Renal pelvis (tissue), 4 donors: ENCODE data around the gene SHISA6. TPM values are rescaled to one million over a fixed set of nuclear protein-coding genes. Genes with fewer than 3 reads are reported as not detected.

Experiments used
- DNase-seq: peaks from one replicate; pipeline ENCODE4 v3.0.0-alpha.2; 2013
- polyA plus RNA-seq, 3 donors: library from polyadenylated mRNA; unstranded; fragments of 120-200 nt; gene quantifications; one replicate each; pipeline ENCODE4 v1.2.1, GENCODE V29; 2013; ENCODE audit not compliant: insufficient read length in 3 of 3

The SHISA6 gene
- polyA plus RNA-seq, 3 donors: 1.7 to 2.0 (median 1.9) TPM

DNA sequence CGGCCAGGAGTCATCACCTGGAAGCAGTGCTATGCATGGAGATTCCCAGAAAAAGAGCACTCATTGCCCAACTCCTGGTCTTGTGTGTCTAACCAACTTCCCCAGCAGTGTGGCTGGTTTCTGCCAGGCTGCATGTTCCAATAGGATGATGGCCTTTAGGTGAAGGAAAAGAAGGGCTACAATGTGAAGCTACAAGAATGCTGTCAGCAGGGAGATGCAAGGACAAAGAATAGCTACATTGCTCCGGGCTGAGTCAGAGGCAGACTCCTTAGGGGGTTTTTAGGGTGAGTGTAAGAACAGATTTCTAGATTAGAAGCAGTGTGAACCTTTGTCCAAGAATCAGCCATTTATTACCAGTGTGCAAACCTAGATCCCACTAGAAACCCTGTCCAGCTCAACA is 294.2 kb downstream of the SHISA6 start:
- DNase-seq: no peak

GRCh38 chr17:11538366-11538765 is 297.4 kb downstream of the SHISA6 start:
- no peak for DNase-seq

GRCh38 chr17:11539637-11540036 is 298.6 kb downstream of the SHISA6 start:
- no peak for DNase-seq

GRCh38 chr17:11545002-11545401 is 304.0 kb downstream of the SHISA6 start:
- DNase-seq: no peak

- no peak for DNase-seq
These were observed 304.7 kb downstream of the SHISA6 start for GRCh38 chr17:11545696-11546095.

DNA sequence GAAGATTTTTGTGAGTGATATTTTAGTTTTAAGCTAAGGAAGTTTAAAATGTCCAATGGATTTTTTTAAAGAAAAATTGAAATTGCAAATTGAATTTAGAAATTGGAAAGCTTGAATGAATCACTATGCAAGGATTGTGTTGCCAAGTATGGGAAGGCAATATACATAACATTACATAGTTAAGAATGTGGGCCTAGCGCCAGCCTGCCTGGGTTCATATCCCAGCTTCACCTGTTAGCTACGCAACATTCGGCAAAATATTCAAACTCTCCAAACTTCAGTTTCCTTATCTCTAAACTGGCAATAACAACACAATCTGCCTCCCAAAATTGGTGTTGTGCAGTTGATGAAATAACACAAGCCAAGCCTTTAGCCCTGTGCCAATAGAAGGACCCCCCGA is 306.8 kb downstream of the SHISA6 start:
- DNase-seq: no peak

GRCh38 chr17:11548398-11548797 is 307.4 kb downstream of the SHISA6 start:
- no peak for DNase-seq

- DNase-seq: no peak
These were observed 309.4 kb downstream of the SHISA6 start for GRCh38 chr17:11550431-11550830.

DNA sequence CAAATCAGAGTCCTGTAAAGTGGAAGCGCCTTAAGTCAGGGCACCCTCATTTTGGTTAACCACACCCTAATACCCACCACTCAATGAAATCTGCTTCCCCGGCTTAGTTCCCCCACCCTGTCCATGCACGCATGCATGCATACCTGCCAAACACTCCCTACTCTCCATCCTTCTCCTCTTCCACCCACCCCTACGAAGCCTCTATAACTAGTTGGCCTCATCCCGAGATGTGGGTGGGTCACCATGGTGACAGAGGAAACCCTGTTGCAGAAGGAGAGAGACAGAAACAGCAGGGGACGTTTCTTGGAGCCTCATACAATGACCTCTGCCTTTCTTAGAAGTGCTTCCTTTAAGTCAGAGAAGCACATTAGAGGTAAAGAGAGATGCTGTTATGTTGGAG is 310.4 kb downstream of the SHISA6 start:
- no peak for DNase-seq

DNA sequence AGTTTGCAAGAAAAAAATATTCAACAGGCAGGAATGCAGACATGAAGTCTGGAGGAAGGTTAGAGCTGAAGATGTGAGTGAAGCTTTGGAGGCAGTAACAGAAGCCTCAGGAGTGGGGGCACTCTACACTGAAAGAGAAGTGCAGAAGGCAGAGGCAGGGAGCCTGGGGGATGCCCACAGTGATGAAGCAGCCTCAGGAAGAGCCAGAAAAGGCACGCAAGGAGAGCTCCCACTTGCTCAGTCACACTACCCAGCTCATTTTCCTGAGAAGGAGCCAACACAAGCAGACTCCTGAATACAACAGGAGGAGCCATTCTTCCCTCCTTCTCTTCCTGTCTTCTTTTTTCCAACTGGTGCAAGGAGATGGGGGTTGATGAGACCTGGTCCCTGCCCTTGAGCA is 312.1 kb downstream of the SHISA6 start:
- DNase-seq: no peak

DNA sequence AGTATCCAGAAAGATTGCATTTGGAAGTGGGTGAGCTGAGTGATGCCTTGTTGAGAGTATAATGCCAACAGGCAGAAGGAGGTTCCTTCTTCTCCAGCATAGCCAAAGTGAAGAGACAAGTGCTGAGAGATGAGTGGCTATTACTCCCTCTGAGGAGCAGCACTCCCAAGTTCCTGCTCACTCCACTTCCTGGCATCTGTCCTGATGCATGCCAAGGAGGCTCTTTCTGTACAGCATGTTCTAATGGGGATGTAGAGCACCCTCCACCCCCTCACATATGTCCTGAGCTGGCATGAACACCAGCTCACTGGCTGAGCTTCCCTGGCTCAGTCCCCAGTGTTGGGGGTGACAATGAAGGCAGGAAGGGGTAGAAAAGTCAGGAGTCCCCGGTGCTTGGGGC is 313.0 kb downstream of the SHISA6 start:
- no peak for DNase-seq

GRCh38 chr17:11554542-11554941 is 313.5 kb downstream of the SHISA6 start:
- DNase-seq: no peak

DNA sequence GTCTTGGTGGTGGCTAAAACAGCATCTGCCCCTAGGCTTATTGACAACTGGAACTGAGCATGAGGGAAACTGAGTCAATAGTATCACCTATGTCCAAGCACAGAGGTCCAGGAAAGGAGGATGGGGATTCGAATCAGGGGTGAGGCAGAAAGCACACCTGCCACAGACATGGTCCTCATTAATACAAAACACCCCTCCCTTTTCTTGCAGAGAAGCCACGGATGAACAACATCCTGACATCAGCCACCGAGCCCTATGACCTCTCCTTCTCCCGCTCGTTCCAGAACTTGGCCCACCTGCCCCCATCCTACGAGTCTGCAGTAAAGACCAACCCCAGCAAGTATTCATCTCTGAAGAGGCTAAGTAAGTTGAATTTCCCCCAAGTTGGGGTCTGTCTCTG is 314.5 kb downstream of the SHISA6 start:
- DNase-seq: no peak

- no peak for DNase-seq
These were observed 316.9 kb downstream of the SHISA6 start for GRCh38 chr17:11557727-11558452.

DNA sequence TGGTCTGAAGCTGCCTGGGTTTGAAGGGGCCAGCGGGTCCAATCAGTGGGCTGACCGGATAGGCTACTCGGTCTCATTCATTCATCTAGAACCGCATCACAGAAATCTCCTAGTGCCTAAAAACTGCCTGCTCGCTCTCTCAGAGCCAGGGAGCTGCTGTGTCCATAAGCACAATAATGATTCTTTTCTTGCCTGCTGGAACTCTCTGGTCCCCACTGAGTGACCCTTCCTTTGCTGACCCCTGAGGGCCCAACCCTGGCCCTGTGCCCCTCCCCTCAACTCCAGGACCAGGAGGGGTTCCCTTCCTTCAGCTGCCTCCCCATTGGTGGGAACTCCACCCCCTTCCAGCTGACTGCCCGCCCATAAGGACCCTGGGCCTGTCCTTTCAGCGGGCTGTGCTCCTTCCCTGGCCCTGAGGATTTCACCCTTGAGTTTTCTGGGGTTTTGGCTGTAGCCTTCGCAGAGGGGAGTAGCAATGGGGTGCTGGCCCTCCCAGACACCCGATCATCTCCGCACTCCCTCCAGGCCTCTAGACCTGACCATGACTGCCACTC is 317.7 kb downstream of the SHISA6 start:
- no peak for DNase-seq

GRCh38 chr17:11559601-11560000 is 318.6 kb downstream of the SHISA6 start:
- no peak for DNase-seq

- DNase-seq: no peak
These were observed 320.3 kb downstream of the SHISA6 start for GRCh38 chr17:11561281-11561680.

GRCh38 chr17:11561702-11562101 is 320.7 kb downstream of the SHISA6 start:
- DNase-seq: no peak

DNA sequence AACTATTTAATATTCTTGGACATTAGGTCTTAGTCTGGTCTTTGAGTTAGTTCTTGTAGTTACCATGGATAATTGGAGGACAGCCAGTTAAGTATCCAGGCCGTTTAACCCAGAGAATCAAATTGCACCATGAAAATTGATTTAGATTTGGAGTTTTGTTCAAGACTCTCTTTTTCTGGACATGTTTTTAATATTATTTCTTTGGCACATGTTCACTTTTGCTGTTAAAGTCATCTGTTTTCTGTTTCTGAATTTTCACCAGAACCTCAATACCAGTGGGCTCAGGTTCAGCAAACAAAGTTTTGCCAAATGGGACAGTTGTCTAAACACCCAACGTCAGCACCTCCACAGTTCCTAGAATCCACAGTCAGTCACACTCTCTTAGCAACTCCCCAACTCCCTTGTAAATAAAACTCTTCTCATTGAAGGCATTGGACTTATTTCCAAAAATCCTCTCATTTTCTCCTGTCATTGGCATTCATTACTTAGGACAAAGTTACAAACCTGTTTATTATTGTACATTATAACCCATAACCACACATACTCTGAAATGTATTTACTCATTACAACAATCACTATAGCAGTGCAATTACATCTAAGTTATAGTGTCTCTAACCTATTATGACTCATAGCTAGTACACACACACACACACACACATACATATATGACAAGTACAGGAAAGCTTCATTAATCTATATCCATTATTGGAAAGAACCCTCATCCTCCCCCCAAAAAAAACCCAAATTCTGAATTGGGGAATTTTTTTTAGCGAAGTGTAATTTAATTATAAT is 323.8 kb downstream of the SHISA6 start:
- DNase-seq: no peak

GRCh38 chr17:11565591-11565990 is 324.6 kb downstream of the SHISA6 start:
- DNase-seq: no peak

- no peak for DNase-seq
These were observed 338.0 kb downstream of the SHISA6 start for GRCh38 chr17:11578998-11579397.

DNA sequence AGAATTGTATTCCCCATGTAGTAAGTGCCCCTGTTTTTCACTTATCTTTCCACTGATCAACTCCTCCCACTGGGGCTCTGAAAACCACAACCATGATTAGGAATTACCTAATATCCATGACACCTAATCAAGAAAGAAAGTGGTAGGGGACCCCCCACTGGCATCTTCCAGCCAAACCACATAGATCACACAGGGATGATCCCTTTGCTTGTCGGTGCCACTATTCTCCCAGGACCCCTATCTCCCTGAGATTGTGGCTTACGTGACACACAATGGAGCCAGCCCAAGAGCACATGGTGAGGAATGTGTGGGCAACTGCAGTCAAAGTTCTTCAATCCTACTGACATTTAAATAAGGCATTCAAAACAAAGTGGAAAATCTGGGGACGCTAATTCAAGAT is 339.7 kb downstream of the SHISA6 start:
- DNase-seq: no peak

DNA sequence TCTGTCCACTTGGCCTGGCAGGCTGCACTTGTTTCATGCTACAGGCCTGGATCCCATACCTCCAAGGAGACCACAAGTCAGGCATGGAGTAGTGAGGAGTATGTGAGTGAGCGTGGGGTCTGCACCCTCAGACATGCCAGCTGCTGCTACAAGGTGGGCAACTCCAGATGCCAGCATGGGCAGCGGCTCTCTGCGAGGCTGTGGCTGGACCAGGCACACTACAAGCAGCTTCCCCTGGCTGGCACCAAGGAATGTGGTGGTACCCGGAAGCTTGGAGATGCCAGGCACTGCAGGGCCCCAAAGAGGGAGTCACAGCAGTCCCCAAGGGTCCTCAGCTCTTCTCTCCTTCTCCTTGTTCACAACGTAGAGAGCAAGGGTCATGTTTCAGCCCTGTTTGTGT is 341.2 kb downstream of the SHISA6 start:
- DNase-seq: no peak
